Ovary (tissue), 1 donor: Measurements from ENCODE around the gene ARFGEF3.

Experiments used
- EP300 ChIP-seq: sonication (generic); formaldehyde crosslinking; IDR thresholded peaks from one replicate; pipeline ENCODE4 v1.6.1; 2017; ENCODE audit warnings: antibody characterized with exemption
- POLR2A ChIP-seq: fragments of 450-650 bp; IDR thresholded peaks from one replicate; pipeline ENCODE4 v1.6.1; 2017; ENCODE audit warnings: antibody characterized with exemption, mild to moderate bottlenecking, moderate library complexity

DNA sequence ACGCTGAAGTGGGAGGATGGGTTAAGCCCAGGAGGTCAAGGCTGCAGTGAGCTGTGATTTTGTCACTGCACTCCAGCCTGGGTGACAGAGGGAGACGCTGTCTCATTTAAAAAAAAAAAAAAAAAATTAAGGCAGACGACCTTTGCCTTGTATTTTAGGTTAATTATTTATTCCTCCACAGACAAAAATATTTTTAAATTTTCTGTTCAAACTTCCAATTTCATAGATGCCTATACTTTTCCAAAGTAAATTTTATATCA, 209.6 kb downstream of the ARFGEF3 start:
- no peak for TF ChIP-seq POLR2A
- no peak for TF ChIP-seq EP300
